Measurements from ENCODE around the gene PYY.
"Not testable (repeated sequence)": the region's sequence is repeated elsewhere in the genome, so short reads cannot be mapped to it uniquely, and the experiment has no call there.

PYY gene
- total RNA-seq, result 0.05 to 0.09 reads per million in 2 donors

DNA sequence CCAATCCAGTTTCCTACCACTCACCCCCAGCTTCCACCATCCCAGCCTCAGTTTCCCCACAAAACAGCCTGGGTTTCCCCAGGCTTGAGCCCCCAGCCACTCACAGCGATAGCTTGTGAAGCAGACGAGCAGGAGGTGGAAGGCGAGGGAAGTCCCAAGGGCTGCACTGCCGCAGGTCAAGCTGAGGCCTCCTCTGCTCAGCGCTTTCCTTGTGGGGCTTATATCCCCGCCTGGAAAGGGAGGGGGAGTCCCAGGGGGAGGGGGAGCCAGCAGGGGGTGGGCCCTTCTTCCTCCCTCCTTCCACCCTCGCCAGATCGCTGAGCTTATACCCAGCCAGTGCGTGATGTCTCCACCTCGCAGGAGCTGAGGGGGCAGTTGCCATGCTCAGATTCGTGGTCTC is at the start of gene PYY:
Gene PYY (minus strand): TSS at position 195 of the 400 bp plus-strand sequence. CDS start 457 bp downstream, outside the sequence.
- no peak for DNase-seq

DNA sequence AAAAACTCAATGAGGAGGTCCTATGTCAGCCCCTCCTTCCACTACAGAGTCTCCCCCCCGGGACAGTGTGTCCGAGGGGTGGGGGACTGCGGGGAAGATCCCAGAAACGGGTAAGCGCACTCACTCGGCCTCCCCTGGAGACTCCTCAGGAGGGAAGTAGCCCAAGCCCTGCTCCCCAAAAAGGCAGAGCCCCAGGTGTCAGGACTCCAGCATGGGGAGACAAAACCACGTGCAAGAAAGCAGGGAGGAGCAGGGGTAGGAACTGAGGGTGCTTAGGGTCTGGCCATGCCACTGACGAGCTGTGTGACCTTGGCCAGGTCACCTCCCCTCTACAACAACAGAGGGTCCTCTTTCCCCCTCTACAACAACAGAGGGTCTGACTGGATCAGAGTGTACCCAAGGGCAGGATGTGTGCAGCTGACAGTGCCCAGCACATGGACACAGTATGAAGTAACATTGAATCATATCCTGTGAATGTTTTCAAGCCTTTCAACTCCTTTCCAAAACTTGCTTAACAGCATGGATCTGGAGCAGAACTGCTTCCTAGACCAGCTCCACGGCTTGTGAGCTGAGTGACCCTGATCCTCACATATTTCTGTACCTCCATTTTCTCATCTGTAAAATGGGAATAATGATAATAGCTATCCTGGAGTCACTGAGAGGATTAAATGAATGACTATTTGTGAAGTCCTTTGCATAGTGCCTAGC is 48.6 kb upstream of the PYY start:
- no peak for DNase-seq

DNA sequence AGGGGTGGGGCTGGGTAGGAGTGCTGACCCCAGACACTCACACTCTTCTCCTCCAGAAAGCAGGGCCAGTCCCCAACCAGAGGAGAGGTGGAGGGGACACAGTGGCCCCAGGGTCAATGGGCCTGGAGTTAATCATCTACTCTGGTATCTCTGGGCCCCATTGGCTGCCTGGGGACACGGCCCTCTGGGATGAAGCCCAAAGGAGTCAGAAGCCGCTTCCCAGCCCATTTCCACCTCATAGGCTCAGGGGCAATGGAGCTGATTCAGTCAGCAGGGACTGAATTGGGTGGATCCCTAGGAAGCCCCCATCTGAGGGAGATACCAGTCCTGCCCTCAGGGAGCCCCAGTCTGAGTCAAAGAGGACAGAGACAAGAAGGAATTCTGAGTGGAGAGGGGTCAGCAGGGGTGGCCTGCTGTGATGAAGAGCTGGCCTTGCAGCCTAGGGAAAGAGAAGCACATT is 47.8 kb upstream of the PYY start:
- DNase-seq, result no peak

DNA sequence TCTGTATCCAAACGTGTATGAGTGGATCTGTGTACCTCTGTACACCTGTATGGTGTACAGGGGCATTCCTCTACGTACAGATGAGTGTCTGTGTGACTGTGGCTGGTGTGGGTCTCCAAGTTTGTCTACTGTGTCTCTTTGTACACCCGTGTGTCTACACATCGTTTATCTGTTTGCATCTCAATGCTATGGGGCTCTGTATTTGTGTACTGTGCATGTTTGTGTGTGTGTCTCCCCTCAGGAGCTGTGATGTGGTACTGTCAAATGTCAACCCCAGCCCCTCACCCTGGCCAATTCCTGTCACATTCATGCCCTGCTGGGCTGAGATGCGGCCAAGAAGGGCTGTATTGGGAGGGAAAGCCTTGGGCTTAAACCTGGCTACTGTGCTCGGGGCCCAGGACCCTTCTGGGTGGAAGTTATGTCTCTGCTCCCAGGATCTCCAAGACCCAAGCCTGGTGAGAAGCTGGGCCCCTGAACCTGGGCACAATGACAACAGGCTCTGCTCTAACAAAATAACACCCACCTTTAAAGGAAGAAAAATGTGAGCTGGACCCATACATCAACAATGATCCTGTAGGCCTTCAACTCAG is 47.2 kb upstream of the PYY start:
- no peak for DNase-seq

DNA sequence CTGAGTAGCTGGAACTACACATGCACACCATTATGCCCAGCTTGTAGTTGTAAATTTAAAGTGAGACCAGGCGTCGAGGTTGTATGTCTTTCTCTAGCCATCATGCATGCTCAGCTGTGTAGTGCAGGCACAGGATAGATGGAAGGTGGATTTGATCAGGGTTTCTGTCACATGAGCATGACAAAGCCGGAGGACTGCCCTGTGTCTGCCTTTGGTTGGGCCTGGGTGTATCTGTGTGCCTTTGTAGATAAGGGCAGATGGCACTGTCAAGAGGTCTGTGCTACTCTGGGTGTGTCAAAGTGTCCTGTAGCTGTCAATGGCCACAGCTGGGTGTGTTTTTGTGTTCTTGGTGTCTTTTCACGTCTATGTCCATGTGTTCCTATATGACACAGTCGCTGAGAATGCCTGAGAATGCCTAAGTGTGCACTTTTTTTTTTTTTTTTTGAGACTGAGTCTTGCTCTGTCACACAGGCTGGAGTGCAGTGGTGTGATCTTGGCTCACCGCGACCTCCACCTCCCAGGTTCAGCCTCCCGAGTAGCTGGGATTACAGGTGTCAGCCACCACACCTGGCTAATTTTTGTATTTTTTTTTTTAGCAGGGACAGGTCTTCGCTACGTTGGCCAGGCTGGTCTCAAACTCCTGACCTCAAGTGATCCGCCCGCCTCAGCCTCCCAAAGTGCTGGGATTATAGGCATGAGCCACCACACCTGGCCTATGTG is 46.6 kb upstream of the PYY start:
- no peak for DNase-seq

- DNase-seq, result no peak
These were observed 45.3 kb upstream of the PYY start for GRCh38 chr17:43999024-43999423.

GRCh38 chr17:43998552-43998951 is 44.8 kb upstream of the PYY start:
- DNase-seq, result no peak

- DNase-seq, result not testable (repeated sequence)
These were observed 43.4 kb upstream of the PYY start for GRCh38 chr17:43997180-43997579.

GRCh38 chr17:43995150-43995471 is 41.4 kb upstream of the PYY start:
- DNase-seq, result no peak

GRCh38 chr17:43994272-43995149 is 40.8 kb upstream of the PYY start:
- DNase-seq, result peak; percentile 36

DNA sequence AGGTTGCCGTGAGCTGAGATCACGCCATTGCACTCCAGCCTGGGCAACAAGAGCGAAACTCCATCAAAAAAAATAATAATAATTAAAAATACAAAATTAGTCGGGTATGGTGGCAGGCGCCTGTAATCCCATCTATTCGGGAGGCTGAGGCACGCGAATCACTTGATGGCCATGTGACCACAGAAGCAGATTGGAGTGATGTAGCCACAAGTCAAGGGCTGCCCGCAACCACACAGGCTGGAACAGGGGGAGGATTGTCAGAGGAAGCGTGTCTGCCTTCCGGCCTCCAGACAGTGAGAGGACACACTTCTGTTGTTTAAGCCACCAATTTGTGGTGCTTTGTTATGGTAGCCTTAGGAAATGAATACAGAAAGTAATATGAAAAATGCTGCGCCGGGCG is 38.9 kb upstream of the PYY start:
- no peak for DNase-seq

DNA sequence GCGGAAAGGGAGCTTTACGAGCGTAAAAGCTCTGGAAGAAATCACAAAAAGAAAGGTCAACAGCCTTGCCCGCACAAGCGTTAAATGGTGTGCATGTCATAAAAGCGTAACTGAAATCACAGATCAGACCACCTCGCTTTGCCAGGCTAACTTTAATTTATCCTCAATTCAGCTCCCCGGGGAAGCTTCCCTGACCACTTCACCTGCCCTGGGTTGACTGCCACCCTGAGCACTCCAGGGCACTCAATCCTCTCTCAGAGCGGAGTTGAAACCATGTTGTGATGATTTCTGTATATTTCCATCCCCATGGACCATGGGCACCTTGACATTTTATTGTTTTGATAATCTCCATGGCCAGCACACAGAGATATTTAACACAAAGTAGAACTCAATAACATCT is 34.6 kb upstream of the PYY start:
- DNase-seq, result no peak

DNA sequence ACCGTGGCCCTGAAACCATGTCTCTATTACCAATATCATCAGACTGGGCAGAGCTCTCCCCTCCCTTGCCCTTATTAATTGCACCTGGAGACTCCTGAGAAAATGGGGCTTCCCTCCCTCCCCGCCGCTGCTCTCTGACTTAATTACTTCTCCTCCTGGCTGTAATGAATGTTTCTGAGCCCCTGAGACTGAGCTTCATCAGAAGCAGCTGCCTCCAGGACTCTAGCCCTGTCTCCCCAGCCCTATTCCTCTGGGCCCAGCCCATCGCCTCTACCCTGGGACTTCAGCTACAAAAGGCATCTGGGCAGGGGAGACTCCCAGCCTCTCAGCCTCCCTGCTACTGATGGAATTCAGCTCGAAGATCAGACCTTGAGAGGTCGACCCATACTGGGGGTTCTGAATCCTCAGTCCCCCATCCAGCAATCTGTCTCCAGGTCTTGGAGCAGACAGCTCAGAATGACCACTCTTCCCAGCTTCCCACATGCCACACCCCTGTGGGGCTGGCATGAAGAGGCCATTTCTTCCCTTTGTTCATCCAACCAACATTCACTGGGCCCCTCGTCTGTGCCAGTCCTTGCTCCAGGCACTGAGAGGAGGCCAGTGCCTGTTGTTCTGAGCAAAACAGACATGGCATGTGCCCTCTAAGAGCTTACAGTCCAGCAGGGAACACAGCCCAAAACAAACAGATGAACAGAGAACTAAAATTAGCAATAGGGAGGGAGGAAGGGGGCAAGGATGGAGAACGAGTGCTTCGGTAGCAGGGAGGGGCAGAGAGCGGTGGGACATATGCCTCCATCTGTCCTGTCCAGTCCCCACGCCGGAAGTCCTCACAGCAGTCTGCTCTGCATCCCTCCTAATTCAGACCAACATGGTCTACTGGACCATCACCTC is 33.6 kb upstream of the PYY start:
- DNase-seq, result no peak

DNA sequence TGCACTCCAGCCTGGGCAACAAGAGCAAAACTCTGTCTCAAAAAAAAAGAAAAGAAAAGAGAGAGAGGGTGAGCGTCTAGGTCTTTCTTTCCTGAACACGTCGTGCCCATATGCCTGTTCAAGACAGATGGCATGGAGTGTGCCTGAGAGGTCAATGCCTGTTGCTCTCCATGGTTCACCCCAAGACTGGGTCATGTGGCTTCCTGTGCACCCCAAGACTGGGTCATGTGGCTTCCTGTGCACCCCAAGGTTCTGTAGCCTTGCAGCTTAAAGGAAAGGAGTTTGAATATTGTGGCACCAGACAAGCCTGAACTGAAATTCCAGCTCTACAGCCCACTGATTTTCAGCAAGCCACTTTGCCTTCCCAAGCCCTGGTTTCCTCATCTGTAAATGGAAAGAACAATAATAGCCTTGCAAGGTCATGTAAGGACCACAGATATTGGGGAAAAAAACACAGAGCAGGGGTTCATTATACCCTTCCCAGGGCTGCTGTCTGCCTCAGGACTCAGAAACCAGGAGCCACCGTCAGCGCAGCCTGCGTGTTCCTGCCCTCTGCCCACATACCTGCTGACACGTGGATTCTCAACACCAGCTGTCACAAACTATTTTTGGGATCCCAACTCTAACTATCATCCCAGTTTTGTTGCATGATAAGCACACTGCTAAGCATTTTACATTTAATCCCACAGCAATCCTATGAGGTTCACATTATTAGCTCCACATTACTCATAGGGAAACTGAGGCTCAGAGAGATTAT is 32.7 kb upstream of the PYY start:
- no peak for DNase-seq

GRCh38 chr17:43984521-43984920 is 30.8 kb upstream of the PYY start:
- DNase-seq, result no peak

DNA sequence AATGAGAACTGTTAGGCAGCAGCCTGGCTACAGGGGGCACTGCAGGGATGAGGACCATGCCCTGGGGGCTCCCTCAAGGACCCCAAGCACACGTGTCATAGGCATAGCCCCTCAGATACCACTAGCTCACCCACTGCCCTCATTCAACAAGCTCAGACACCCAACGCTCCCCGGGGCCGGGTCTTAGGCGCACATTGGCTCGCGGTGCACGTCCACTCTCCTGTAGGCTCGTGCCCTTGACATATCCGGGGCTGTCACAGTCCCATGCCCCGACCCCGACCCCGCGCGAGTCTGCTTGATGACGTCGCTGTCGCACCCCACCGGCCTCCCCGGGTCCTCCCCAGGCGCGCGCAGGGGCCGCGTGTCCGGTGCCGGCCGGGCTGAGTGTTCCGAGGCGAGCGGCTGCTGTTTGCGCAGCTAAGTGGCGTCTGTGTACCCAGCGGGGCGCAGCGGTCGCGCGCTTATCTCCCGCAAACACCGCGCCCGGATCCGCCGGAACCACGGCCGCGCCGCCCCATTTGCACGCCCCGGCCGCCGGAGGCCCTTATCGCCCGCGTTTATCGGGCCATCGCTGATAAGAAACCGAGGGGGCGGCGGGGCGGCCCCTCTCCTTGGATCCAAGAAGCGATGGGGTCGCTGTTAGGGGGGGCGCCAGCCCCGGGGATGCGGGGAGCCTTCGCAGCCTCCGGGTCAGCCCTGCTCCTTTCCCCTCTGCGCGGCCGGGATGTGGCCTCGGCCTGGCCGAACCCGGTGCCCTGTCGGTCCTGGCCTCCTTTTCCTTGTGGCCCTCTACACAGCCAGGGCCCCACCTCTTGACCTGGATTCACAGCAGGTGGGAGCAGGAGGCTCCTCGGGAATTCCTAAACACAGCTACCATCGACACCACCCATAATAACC is 30.0 kb upstream of the PYY start:
- DNase-seq, result no peak

DNA sequence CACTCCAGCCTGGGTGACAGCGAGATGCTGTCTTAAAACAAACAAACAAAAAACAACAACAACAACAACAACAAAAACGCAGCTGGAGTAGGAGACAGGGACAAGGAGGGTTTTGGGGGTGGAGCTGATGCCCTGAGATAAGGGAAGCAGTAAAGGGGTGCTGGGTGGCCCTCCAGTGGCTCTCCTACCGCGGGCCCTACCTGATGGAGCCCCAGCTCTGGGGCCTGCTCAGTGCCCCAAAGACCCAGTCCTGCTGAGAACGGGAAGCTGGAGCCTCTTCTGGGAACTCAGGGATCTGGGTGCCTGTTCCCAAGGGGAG is 29.4 kb upstream of the PYY start:
- DNase-seq, result no peak

DNA sequence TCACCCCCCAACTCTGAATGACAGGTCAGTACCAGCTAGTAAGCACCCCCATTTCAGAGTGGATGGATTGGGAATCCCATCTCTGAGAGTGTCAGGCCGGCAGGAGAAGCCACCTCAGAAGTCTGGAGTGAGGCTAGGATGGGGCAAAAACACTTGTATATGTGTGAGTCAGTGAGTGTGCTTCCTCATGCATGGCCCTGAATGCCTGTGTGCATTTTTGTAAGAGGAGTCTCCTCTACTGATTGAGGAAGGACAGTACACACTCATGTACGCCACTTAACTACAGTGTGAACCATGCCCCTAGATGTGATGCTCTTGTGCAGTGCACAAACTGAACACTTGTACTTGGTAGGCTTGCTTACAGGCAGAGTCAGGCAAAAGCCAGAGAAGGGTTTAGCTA is 28.4 kb upstream of the PYY start:
- no peak for DNase-seq

DNA sequence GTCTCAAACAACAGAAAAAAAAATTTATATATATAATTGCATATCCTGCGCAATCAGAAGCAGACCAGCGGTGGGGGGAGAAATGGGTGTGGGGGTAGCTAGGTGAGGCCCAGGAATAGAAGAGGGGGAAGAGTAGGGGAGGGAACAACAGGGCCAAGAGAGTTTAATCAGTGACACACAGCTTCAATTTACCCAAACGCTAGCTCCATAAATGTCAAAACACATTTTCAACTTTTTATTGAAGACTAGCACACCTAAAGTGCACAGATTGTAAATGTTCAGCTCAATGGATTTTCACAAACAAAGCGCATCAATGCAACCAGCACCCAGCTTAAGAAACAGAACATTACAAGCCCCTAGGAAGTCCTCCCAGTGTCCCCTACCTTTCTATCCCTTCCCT is 25.9 kb upstream of the PYY start:
- DNase-seq, result no peak

DNA sequence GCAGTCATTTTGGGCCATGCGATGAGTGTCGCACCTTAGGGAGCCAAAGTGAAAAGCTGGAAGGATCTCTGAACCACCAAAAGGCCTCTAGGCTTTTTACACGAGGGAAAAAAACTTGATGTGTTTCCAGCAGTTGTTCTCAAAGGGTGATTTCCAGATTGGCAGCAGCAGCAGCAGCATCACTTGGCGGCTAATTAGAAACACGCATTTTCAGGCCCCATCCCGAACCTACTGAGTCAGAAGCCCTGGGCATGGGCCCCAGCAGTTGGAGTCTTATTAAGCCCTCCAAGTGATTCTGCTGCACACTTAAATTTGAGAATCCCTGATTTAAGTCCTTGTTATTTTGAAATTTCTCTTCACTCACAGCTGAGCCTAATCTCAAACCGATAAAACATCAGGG is 25.3 kb upstream of the PYY start:
- no peak for DNase-seq
